Subcutaneous abdominal adipose tissue (tissue), 5 donors: ENCODE measurements around the gene INIP.
A peak's percentile ranks its signal among the peaks of the same experiment; 100 is the strongest.

ENCODE experiments used
- H3K27ac ChIP-seq: one replicate; pipeline ENCODE4 v1.7.0; 2013; ENCODE audit warnings: low read depth, mild to moderate bottlenecking, inconsistent platforms, low read length, moderate library complexity
- H3K27me3 ChIP-seq, 5 donors: one replicate each; pipeline ENCODE4 v1.7.0; 2013; ENCODE audit warnings: low read length in 5 of 5, inconsistent platforms in 1 of 5; ENCODE audit not compliant: control insufficient read depth in 5 of 5, insufficient read depth in 4 of 5
- H3K36me3 ChIP-seq, 5 donors: one replicate each; pipeline ENCODE4 v1.7.0; 2013; ENCODE audit warnings: low read length in 5 of 5; ENCODE audit not compliant: control insufficient read depth in 5 of 5, insufficient read depth in 5 of 5
- H3K4me1 ChIP-seq, 5 donors: one replicate each; pipeline ENCODE4 v1.7.0; 2013; ENCODE audit warnings: low read length in 5 of 5, mild to moderate bottlenecking in 3 of 5, moderate library complexity in 1 of 5; ENCODE audit not compliant: control insufficient read depth in 5 of 5, insufficient read depth in 5 of 5
- H3K4me3 ChIP-seq, 5 donors: one replicate each; pipeline ENCODE4 v1.7.0; 2013; ENCODE audit warnings: low read length in 5 of 5, low read depth in 1 of 5
- H3K9ac ChIP-seq, 5 donors: one replicate each; pipeline ENCODE4 v1.7.0; 2013; ENCODE audit warnings: low read length in 5 of 5, mild to moderate bottlenecking in 4 of 5, moderate library complexity in 3 of 5
- H3K9me3 ChIP-seq, 5 donors: one replicate each; pipeline ENCODE4 v1.7.0; 2013; ENCODE audit warnings: low read length in 5 of 5; ENCODE audit not compliant: control insufficient read depth in 5 of 5
- donor health status: healthy.
- donor health status: healthy.
- donor health status: healthy.
- donor health status: healthy.
- donor health status: healthy.

Gene INIP

DNA sequence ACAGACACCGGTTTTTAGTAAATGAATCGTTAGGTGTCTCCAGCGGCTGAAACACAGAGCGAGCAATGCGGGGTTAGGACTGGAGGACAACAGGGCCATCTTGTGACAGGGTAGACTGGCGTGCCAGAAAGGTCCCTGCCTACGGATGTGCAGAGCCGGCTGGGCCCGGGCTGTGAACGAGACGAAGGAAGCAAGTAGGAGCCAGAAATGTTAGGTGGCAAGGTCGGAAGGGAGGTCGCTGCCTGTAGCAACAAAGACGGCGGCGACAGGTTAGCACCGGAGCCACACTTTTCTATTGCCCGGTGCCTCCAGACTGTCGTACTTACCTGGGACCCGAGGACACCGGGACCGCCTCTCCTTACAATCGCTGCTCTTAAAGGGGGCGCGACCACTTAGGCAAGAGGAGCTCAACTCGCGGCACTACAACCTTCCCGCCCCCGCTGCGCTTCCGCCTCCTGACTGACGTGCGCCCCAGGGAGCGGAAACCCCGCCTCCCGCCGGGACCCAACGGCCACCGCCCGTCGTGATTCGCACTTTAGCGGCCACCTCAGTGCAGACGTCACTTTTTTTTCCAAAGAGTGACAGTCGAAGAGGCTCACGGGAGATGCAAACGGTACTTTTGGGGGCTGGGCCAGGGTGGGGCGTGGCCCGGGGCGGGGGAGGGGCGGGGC is at the start of gene INIP:
Gene INIP (minus strand): TSS at position 457 of the 671 bp plus-strand sequence. CDS start 1,632 bp downstream, outside the sequence.
- Histone ChIP-seq H3K27ac (peak within 1 kb of the TSS; percentile 91), H3K27me3 (no peaks in the 10 kb centered on the region), H3K9ac (peak within 1 kb of the TSS; percentile 79 to 93 (median 89)), H3K36me3 (peaks cover 0 to 4% (median 3%) of the 10 kb centered on the region in 5 donors), H3K9me3 (no peaks in the 10 kb centered on the region), H3K4me1 (peaks cover 3 to 25% (median 11%) of the 10 kb centered on the region in 5 donors), H3K4me3 (peak within 1 kb of the TSS; percentile 93 to 99 (median 96))

DNA sequence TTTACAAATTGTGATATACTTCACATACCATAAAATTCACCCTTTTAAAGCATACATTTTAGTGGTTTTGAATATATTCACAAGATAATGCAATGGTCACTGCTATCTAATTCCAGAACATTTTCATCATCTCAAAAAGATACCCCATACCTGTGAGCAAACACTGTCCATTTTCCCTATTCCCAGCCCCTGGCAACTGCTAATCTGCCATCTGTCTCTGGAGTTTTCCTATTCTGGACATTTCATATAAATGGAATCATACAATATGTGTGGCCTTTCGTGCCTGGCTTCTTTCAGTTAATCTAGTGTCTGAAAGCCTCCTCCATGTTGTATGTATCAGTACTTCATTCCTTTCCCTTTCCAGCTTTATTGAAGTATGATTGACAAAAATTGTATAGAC is 47.4 kb upstream of the INIP start:
- no peaks in the 10 kb centered on the region for H3K27me3 ChIP-seq
- no peak overlapping the region for H3K27ac ChIP-seq
- H3K4me3 ChIP-seq = no peak overlapping the region
- peaks cover 0 to 11% (median 0%) of the 10 kb centered on the region in 5 donors for H3K4me1 ChIP-seq
- H3K9me3 ChIP-seq = peaks cover 0 to 3% (median 2%) of the 10 kb centered on the region in 5 donors
- H3K9ac ChIP-seq = no peak overlapping the region
- H3K36me3 ChIP-seq = peaks cover 0 to 2% (median 0%) of the 10 kb centered on the region in 5 donors

- Histone ChIP-seq H3K9me3 (peaks cover 0 to 3% (median 2%) of the 10 kb centered on the region in 5 donors), H3K27me3 (no peaks in the 10 kb centered on the region), H3K36me3 (peaks cover 0 to 2% (median 0%) of the 10 kb centered on the region in 5 donors), H3K4me3 (no peak overlapping the region), H3K9ac (no peak overlapping the region), H3K27ac (no peak overlapping the region), H3K4me1 (peaks cover 0 to 11% (median 0%) of the 10 kb centered on the region in 5 donors)
Observed at GRCh38 chr9:112764837-112765236, 46.9 kb upstream of the INIP start.

- H3K27me3 ChIP-seq = no peaks in the 10 kb centered on the region
- H3K4me1 ChIP-seq = peaks cover 0 to 11% (median 0%) of the 10 kb centered on the region in 5 donors
- H3K36me3 ChIP-seq = peaks cover 0 to 2% (median 0%) of the 10 kb centered on the region in 5 donors
- no peak overlapping the region for H3K9ac ChIP-seq
- no peak overlapping the region for H3K27ac ChIP-seq
- no peak overlapping the region for H3K4me3 ChIP-seq
- H3K9me3 ChIP-seq = peaks cover 0 to 3% (median 2%) of the 10 kb centered on the region in 5 donors
Observed at GRCh38 chr9:112764344-112764743, 46.4 kb upstream of the INIP start.

GRCh38 chr9:112762726-112763518 is 45.0 kb upstream of the INIP start:
- Histone ChIP-seq H3K36me3 (peaks cover 0 to under 1% (median 0%) of the 10 kb centered on the region in 5 donors), H3K9ac (no peak overlapping the region), H3K9me3 (peaks cover 0 to 3% (median 2%) of the 10 kb centered on the region in 5 donors), H3K4me1 (peaks cover 0 to 11% (median 3%) of the 10 kb centered on the region in 5 donors), H3K27me3 (no peaks in the 10 kb centered on the region), H3K27ac (no peak overlapping the region), H3K4me3 (no peak overlapping the region)

GRCh38 chr9:112761912-112762655 is 44.2 kb upstream of the INIP start:
- no peak overlapping the region for H3K4me3 ChIP-seq
- no peaks in the 10 kb centered on the region for H3K27me3 ChIP-seq
- no peak overlapping the region for H3K27ac ChIP-seq
- peaks cover 0 to 3% (median 2%) of the 10 kb centered on the region in 5 donors for H3K9me3 ChIP-seq
- H3K4me1 ChIP-seq = peaks cover 0 to 11% (median 3%) of the 10 kb centered on the region in 5 donors
- no peak overlapping the region for H3K9ac ChIP-seq
- no peaks in the 10 kb centered on the region for H3K36me3 ChIP-seq

- no peak overlapping the region for H3K4me3 ChIP-seq
- no peaks in the 10 kb centered on the region for H3K27me3 ChIP-seq
- no peak overlapping the region for H3K9ac ChIP-seq
- H3K4me1 ChIP-seq = peaks cover 0 to 11% (median 3%) of the 10 kb centered on the region in 5 donors
- H3K27ac ChIP-seq = no peak overlapping the region
- no peaks in the 10 kb centered on the region for H3K9me3 ChIP-seq
- no peaks in the 10 kb centered on the region for H3K36me3 ChIP-seq
Observed at GRCh38 chr9:112760821-112761220, 42.9 kb upstream of the INIP start.

GRCh38 chr9:112757940-112758339 is 40.0 kb upstream of the INIP start:
- no peak overlapping the region for H3K27ac ChIP-seq

GRCh38 chr9:112757282-112757883 is 39.5 kb upstream of the INIP start:
- H3K27ac ChIP-seq = no peak overlapping the region
- no peaks in the 10 kb centered on the region for H3K9me3 ChIP-seq
- no peak overlapping the region for H3K4me3 ChIP-seq
- no peak overlapping the region for H3K9ac ChIP-seq
- no peaks in the 10 kb centered on the region for H3K36me3 ChIP-seq
- H3K4me1 ChIP-seq = peaks cover 0 to 36% (median 32%) of the 10 kb centered on the region in 5 donors
- no peaks in the 10 kb centered on the region for H3K27me3 ChIP-seq

More at GRCh38 chr9:112757940-112758339, 40.0 kb upstream of the INIP start:
- no peaks in the 10 kb centered on the region for H3K27me3 ChIP-seq
- no peaks in the 10 kb centered on the region for H3K9me3 ChIP-seq
- H3K9ac ChIP-seq = no peak overlapping the region
- peaks cover 0 to 31% (median 27%) of the 10 kb centered on the region in 5 donors for H3K4me1 ChIP-seq
- no peaks in the 10 kb centered on the region for H3K36me3 ChIP-seq
- no peak overlapping the region for H3K4me3 ChIP-seq
